NOMO-1 (cell line): ENCODE results near the gene AGPAT2.

Source experiments
- DNase-seq, 2 experiments: peaks; one replicate each; lab custom pipeline; 2025; ENCODE audit not compliant: unreplicated experiment in 2 of 2; lab: John Stamatoyannopoulos, UW

AGPAT2 gene

GRCh38 chr9:136690104-136690805 is 3.0 kb upstream of the AGPAT2 start:
- DNase-seq = no peak

GRCh38 chr9:136689108-136689460 is 1.8 kb upstream of the AGPAT2 start:
- DNase-seq = no peak

GRCh38 chr9:136688274-136689107 is 1.2 kb upstream of the AGPAT2 start:
- peak in 1 of 2 experiments; percentile 33 for DNase-seq

- DNase-seq = peak in 1 of 2 experiments; percentile 46
Measured at GRCh38 chr9:136687721-136688223, 515 bp upstream of the AGPAT2 start.

- DNase-seq = no peak
Measured at GRCh38 chr9:136686534-136686793, 793 bp downstream of the AGPAT2 start.

- peak; percentile 24 to 48 for DNase-seq
Measured at GRCh38 chr9:136685790-136686533, 1.3 kb downstream of the AGPAT2 start.

GRCh38 chr9:136685216-136685615 is 2.0 kb downstream of the AGPAT2 start:
- no peak for DNase-seq

GRCh38 chr9:136684799-136685198 is 2.5 kb downstream of the AGPAT2 start:
- DNase-seq = no peak

- no peak for DNase-seq
Measured at GRCh38 chr9:136684339-136684738, 2.9 kb downstream of the AGPAT2 start.

- DNase-seq = no peak
Measured at GRCh38 chr9:136683755-136684154, 3.5 kb downstream of the AGPAT2 start.

- no peak for DNase-seq
Measured at GRCh38 chr9:136683173-136683745, 4.0 kb downstream of the AGPAT2 start.

GRCh38 chr9:136682710-136683109 is 4.5 kb downstream of the AGPAT2 start:
- no peak for DNase-seq

- DNase-seq = no peak
Measured at GRCh38 chr9:136681945-136682699, 5.1 kb downstream of the AGPAT2 start.

GRCh38 chr9:136681029-136681428 is 6.2 kb downstream of the AGPAT2 start:
- no peak for DNase-seq

- DNase-seq = peak; percentile 56 to 63
Measured at GRCh38 chr9:136679431-136679941, 7.8 kb downstream of the AGPAT2 start.

- no peak for DNase-seq
Measured at GRCh38 chr9:136678624-136679023, 8.6 kb downstream of the AGPAT2 start.

GRCh38 chr9:136678034-136678433 is 9.2 kb downstream of the AGPAT2 start:
- no peak for DNase-seq

- DNase-seq = no peak
Measured at GRCh38 chr9:136676920-136677686, 10.2 kb downstream of the AGPAT2 start.

GRCh38 chr9:136676297-136676794 is 10.9 kb downstream of the AGPAT2 start:
- no peak for DNase-seq
